ENCODE measurements around the gene CEL. TPM values are rescaled to one million over a fixed set of nuclear protein-coding genes. Genes with fewer than 3 reads are reported as not detected.

Gene CEL
- total RNA-seq, 1 experiment from 2014 or later = 6.6 TPM

GRCh38 chr9:133045132-133045531 is 16.6 kb upstream of the CEL start (continued):
- no peak for TF ChIP-seq ZSCAN18 (CRISPR knock-in tag; IDR thresholded peaks at IDR 0.05)
- TF ChIP-seq MYBL2 (CRISPR knock-in tag; IDR thresholded peaks at IDR 0.05) = no peak
- TF ChIP-seq, protein P1, sequence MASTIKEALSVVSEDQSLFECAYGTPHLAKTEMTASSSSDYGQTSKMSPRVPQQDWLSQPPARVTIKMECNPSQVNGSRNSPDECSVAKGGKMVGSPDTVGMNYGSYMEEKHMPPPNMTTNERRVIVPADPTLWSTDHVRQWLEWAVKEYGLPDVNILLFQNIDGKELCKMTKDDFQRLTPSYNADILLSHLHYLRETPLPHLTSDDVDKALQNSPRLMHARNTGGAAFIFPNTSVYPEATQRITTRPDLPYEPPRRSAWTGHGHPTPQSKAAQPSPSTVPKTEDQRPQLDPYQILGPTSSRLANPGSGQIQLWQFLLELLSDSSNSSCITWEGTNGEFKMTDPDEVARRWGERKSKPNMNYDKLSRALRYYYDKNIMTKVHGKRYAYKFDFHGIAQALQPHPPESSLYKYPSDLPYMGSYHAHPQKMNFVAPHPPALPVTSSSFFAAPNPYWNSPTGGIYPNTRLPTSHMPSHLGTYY (CRISPR knock-in tag; IDR thresholded peaks at IDR 0.05) = no peak
- TF ChIP-seq ZNF532 (CRISPR knock-in tag; IDR thresholded peaks at IDR 0.05; ENCODE audit: borderline replicate concordance) = no peak
- TF ChIP-seq, protein P2, sequence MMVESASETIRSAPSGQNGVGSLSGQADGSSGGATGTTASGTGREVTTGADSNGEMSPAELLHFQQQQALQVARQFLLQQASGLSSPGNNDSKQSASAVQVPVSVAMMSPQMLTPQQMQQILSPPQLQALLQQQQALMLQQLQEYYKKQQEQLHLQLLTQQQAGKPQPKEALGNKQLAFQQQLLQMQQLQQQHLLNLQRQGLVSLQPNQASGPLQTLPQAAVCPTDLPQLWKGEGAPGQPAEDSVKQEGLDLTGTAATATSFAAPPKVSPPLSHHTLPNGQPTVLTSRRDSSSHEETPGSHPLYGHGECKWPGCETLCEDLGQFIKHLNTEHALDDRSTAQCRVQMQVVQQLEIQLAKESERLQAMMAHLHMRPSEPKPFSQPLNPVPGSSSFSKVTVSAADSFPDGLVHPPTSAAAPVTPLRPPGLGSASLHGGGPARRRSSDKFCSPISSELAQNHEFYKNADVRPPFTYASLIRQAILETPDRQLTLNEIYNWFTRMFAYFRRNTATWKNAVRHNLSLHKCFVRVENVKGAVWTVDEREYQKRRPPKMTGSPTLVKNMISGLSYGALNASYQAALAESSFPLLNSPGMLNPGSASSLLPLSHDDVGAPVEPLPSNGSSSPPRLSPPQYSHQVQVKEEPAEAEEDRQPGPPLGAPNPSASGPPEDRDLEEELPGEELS (CRISPR knock-in tag; IDR thresholded peaks at IDR 0.05) = no peak
- no peak for TF ChIP-seq EMX1 (CRISPR knock-in tag; IDR thresholded peaks at IDR 0.05)

DNA sequence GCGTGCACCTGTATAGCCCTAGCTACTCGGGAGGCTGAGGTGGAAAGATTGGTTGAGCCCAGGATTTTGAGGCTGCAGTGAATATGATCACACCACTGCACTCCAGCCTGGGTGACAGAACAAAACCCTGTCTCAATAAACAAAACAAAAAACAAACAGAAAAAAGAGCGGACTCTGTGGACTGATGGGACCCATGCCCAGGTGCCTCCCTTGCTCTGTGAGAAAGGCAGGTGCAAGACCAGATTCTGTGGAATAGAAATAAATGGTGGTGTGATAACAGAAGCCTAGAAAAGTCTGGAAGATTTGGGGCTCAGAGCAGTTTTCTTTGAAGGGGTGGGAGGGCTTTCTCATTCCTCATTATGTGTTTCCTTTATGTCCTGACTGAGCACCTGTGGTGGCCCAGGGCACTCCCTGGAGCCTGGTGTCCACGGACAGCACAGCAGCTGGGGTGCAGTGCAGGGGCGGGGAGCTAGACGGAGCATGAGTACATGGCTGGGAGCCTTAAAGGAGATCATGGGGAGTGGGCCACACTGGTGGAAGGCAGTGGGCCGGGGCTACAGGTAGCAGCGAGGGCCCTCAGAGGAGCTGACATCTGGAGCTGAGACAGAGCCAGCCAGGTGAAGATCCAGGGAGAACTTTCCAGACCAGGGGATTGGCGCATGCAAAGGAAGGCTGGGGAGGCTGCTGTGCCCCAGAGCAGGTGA is 15.4 kb upstream of the CEL start:
- Mint-ChIP-seq H3K27ac (no peak overlapping the region), H3K27me3 (ENCODE audit: low read depth) (no peaks in the 10 kb centered on the region; the same call in 1 of the 2 replicates), H3K4me3 (no peak overlapping the region), H3K4me1 (no peaks in the 10 kb centered on the region), H3K36me3 (peaks cover 72% of the 10 kb centered on the region), H3K9me3 (no peaks in the 10 kb centered on the region)
- TF ChIP-seq E2F5 (CRISPR knock-in tag; IDR thresholded peaks at IDR 0.05) = no peak
- DNase-seq (ENCODE audit: low spot score) (no peak), ATAC-seq (no peak)
- POLR2A ChIA-PET = no interaction called here
- CTCF ChIA-PET = no interaction called here

DNA sequence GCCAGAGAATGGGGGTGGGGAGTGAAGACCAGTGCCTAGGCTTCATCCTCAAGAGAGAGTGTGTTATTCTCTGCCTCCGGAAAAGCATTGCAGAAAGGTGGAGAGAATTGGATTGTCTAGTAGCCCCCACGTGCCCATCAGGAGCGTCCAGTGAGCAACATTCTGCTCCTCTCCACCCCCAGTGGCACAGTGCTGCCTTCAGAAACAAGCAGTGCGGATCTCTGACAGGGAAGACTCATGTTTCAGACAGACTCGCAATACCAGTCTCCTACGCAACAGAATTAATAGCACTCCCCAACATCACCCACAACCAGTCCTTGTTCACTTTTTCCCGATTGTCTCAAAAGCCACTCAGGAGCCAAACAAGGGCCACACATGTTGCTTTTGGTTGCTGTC is 14.9 kb upstream of the CEL start:
- Mint-ChIP-seq H3K4me3 (no peak overlapping the region), H3K27me3 (ENCODE audit: low read depth) (no peaks in the 10 kb centered on the region), H3K27ac (no peak overlapping the region), H3K4me1 (no peaks in the 10 kb centered on the region), H3K36me3 (peaks cover 72% of the 10 kb centered on the region), H3K9me3 (no peaks in the 10 kb centered on the region)
- CTCF ChIA-PET = no interaction called here
- POLR2A ChIA-PET = no interaction called here
- ATAC-seq = no peak
- DNase-seq (ENCODE audit: low spot score) = no peak
- TF ChIP-seq, protein P3, sequence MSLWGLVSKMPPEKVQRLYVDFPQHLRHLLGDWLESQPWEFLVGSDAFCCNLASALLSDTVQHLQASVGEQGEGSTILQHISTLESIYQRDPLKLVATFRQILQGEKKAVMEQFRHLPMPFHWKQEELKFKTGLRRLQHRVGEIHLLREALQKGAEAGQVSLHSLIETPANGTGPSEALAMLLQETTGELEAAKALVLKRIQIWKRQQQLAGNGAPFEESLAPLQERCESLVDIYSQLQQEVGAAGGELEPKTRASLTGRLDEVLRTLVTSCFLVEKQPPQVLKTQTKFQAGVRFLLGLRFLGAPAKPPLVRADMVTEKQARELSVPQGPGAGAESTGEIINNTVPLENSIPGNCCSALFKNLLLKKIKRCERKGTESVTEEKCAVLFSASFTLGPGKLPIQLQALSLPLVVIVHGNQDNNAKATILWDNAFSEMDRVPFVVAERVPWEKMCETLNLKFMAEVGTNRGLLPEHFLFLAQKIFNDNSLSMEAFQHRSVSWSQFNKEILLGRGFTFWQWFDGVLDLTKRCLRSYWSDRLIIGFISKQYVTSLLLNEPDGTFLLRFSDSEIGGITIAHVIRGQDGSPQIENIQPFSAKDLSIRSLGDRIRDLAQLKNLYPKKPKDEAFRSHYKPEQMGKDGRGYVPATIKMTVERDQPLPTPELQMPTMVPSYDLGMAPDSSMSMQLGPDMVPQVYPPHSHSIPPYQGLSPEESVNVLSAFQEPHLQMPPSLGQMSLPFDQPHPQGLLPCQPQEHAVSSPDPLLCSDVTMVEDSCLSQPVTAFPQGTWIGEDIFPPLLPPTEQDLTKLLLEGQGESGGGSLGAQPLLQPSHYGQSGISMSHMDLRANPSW (CRISPR knock-in tag; conservative IDR thresholded peaks at IDR 0.05; ENCODE audit: low read depth) = no peak
- TF ChIP-seq, protein P4, sequence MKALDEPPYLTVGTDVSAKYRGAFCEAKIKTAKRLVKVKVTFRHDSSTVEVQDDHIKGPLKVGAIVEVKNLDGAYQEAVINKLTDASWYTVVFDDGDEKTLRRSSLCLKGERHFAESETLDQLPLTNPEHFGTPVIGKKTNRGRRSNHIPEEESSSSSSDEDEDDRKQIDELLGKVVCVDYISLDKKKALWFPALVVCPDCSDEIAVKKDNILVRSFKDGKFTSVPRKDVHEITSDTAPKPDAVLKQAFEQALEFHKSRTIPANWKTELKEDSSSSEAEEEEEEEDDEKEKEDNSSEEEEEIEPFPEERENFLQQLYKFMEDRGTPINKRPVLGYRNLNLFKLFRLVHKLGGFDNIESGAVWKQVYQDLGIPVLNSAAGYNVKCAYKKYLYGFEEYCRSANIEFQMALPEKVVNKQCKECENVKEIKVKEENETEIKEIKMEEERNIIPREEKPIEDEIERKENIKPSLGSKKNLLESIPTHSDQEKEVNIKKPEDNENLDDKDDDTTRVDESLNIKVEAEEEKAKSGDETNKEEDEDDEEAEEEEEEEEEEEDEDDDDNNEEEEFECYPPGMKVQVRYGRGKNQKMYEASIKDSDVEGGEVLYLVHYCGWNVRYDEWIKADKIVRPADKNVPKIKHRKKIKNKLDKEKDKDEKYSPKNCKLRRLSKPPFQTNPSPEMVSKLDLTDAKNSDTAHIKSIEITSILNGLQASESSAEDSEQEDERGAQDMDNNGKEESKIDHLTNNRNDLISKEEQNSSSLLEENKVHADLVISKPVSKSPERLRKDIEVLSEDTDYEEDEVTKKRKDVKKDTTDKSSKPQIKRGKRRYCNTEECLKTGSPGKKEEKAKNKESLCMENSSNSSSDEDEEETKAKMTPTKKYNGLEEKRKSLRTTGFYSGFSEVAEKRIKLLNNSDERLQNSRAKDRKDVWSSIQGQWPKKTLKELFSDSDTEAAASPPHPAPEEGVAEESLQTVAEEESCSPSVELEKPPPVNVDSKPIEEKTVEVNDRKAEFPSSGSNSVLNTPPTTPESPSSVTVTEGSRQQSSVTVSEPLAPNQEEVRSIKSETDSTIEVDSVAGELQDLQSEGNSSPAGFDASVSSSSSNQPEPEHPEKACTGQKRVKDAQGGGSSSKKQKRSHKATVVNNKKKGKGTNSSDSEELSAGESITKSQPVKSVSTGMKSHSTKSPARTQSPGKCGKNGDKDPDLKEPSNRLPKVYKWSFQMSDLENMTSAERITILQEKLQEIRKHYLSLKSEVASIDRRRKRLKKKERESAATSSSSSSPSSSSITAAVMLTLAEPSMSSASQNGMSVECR (CRISPR knock-in tag; IDR thresholded peaks at IDR 0.05; ENCODE audit: borderline replicate concordance) = no peak
- TF ChIP-seq ZBTB21 (CRISPR knock-in tag; IDR thresholded peaks at IDR 0.05; ENCODE audit: borderline replicate concordance) = no peak
- TF ChIP-seq, protein P5, sequence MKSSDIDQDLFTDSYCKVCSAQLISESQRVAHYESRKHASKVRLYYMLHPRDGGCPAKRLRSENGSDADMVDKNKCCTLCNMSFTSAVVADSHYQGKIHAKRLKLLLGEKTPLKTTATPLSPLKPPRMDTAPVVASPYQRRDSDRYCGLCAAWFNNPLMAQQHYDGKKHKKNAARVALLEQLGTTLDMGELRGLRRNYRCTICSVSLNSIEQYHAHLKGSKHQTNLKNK (CRISPR knock-in tag; IDR thresholded peaks at IDR 0.05) = no peak
